RWPE2 (cell line): ENCODE measurements around the gene TSC2.
"Not testable (repeated sequence)": the region's sequence is repeated elsewhere in the genome, so short reads cannot be mapped to it uniquely, and the experiment has no call there.

Source experiments
- ATAC-seq: fragments of 200-7000 bp; cut with Tn5 transposase; 3 replicates; pipeline ENCODE4 v1.9.1; 2021; ENCODE audit warnings: low read depth
- DNase-seq: peaks from one replicate; pipeline ENCODE4 v3.0.0-alpha.2; 2020; ENCODE audit warnings: low spot score
- H3K27ac ChIP-seq: fragments of 450-650 bp; 2 replicates; pipeline ENCODE4 v1.5.1; 2017; ENCODE audit warnings: mild to moderate bottlenecking; ENCODE audit not compliant: poor library complexity, severe bottlenecking
- H3K27me3 ChIP-seq: fragments of 250-450 bp; sonication (Bioruptor Pico); 2 replicates; pipeline ENCODE4 v1.5.1; 2021; ENCODE audit warnings: mild to moderate bottlenecking, moderate library complexity; ENCODE audit not compliant: insufficient read depth, poor library complexity, severe bottlenecking
- H3K36me3 ChIP-seq: fragments of 250-450 bp; sonication (Bioruptor Pico); 2 replicates; pipeline ENCODE4 v1.5.1; 2020; ENCODE audit warnings: low read depth, mild to moderate bottlenecking, moderate library complexity
- H3K4me1 ChIP-seq: fragments of 250-450 bp; sonication (Bioruptor Pico); 2 replicates; pipeline ENCODE4 v1.5.1; 2021; ENCODE audit warnings: mild to moderate bottlenecking, moderate library complexity; ENCODE audit not compliant: insufficient read depth, poor library complexity, severe bottlenecking
- H3K4me3 ChIP-seq: fragments of 250-450 bp; sonication (Bioruptor Pico); 2 replicates; pipeline ENCODE4 v1.5.1; 2021; ENCODE audit warnings: mild to moderate bottlenecking, moderate library complexity; ENCODE audit not compliant: severe bottlenecking
- H3K9me3 ChIP-seq: fragments of 250-450 bp; sonication (Bioruptor Pico); 2 replicates; pipeline ENCODE4 v1.5.1; 2021; ENCODE audit warnings: mild to moderate bottlenecking, moderate library complexity; ENCODE audit not compliant: severe bottlenecking

Gene TSC2

DNA sequence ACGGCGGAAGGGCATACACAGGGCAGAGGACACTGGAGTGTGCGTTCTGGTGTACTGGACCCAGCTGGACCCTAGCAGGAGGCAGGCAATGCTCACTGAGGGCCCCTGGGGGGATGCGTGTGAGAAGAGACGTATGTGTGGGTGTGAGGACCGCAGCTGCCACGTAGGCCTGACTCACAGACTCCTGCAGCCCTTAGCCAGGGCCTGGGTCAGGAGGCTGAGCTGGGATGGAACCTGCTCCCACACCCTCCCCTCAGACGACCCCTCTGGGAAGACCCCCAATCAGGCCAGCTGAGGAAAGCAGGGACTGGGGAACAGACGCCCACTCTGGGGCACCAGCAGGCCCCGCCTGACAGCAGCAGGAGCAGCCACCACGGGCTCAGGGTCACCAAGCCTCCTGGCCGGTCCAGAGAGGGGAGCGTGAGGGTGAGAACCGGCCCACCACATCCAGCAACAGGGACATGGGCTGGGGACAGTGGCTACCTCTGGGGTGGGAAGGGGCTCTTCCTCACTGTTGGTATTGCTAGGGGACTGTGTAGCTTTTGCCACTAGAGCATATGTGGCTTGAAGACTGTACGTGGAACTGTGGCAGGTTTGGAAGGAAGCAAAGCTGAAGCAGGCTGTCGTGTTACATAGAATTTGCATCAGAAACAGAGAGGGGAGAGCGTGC is 59.5 kb downstream of the TSC2 start:
- not testable (repeated sequence) for H3K27me3 ChIP-seq, H3K4me1 ChIP-seq, H3K27ac ChIP-seq, DNase-seq, H3K9me3 ChIP-seq, H3K36me3 ChIP-seq, H3K4me3 ChIP-seq
- ATAC-seq, result peak; percentile 37

DNA sequence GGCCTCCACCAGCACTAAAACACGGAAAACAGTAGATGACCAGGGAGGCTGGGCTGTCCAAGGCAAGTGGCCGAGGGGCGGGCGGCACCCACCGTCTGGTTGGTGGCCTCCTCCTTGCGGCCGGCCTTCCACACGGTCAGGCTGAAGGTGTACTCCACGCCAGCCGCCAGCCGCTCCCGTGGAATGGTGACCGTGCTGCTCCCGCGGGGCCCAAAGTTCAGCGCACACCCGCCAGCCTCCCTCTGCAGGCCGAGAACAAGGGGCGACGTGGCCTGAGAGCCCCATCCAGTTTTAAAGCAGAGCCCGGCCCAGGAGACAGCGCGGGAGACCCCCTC is 60.0 kb downstream of the TSC2 start:
- not testable (repeated sequence) for H3K27me3 ChIP-seq, H3K36me3 ChIP-seq, H3K4me1 ChIP-seq, H3K27ac ChIP-seq, ATAC-seq, H3K9me3 ChIP-seq, H3K4me3 ChIP-seq, DNase-seq

DNA sequence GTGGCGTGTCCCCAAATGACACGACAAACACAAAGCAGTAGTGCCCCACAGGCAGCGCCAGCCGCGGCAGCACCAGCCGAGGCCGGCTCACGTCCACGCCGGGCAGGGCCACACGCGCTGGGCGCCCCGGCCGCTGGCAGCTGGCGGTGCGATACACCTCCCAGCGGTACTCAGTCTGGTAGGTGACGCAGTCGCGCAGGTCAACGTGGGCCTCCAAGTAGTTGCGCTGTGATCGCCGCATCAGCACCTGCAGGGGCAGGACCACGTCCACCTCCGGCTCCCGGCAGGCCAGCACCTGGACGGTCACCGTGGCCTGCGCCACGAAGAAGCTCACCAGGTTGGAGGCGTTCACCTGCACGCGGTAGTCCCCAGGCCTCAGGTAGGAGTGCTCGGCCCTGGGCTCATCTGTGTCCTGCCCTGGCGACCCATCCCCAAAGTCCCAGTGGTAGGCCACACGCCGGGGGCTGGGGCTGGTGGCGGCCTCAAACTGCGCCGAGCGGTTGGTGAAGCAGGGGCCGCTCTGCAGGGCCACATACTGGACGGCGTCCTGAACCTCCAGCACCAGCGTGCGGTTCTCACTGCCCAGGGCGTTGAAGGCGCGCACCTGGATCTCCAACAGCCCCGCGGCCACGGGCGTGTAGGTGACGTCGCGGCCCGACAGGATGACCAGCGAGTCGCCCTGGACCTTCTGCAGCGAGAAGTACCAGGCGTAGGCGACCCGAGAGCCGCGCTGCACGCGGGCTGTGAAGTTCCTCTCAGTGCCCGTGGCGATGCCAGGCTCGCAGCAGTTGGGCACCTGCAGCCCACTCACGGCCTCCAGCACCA is 60.9 kb downstream of the TSC2 start:
- not testable (repeated sequence) for H3K27ac ChIP-seq, DNase-seq, ATAC-seq, H3K9me3 ChIP-seq, H3K4me3 ChIP-seq, H3K27me3 ChIP-seq, H3K4me1 ChIP-seq
- H3K36me3 ChIP-seq, result peaks cover 14% of the 10 kb centered on the region; the same call in 1 of the 2 replicates

DNA sequence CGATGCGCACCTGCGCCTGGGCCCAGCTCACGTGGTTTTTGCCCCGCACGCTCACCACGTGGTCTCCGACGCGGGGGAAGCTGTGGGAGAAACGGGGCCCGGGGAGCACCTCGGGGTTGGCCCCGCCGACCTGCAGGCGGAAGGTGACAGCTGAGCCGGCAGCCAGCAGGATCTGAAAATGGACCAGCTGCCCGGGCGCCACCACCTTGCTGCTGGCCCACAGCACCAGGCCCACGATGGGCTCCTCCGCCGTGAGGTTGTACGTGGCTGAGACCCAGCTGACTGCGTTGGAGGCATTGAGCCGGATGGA is 61.4 kb downstream of the TSC2 start:
- ATAC-seq, H3K9me3 ChIP-seq, H3K4me3 ChIP-seq, DNase-seq, H3K27me3 ChIP-seq, H3K4me1 ChIP-seq, H3K27ac ChIP-seq: not testable (repeated sequence)
- peaks cover 15% of the 10 kb centered on the region; the same call in 1 of the 2 replicates for H3K36me3 ChIP-seq

DNA sequence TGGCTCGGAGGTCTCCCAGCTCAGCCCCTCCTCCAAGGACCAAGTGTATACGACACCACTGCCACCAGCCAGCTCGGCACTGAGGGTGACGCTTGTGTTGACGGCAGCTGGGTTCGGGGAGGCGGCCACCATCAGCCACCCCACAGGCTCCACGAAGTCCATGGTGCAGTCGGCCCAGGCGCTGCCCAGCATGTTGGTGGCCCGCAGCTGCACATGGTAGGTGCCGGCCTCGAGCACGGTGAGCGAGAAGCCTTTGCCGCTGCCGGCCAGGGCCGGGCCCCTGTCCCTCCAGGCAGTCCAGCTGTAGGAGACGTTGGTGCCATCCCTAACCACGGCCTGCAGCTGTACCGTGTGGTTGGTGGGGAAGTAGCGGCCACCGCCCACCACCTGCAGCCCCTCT is 62.1 kb downstream of the TSC2 start:
- H3K4me1 ChIP-seq, H3K4me3 ChIP-seq, H3K27me3 ChIP-seq, DNase-seq, H3K27ac ChIP-seq, H3K9me3 ChIP-seq: not testable (repeated sequence)
- peak; percentile 19; the same call in 1 of the 3 replicates for ATAC-seq
- H3K36me3 ChIP-seq, result peaks cover 15% of the 10 kb centered on the region; the same call in 1 of the 2 replicates

DNA sequence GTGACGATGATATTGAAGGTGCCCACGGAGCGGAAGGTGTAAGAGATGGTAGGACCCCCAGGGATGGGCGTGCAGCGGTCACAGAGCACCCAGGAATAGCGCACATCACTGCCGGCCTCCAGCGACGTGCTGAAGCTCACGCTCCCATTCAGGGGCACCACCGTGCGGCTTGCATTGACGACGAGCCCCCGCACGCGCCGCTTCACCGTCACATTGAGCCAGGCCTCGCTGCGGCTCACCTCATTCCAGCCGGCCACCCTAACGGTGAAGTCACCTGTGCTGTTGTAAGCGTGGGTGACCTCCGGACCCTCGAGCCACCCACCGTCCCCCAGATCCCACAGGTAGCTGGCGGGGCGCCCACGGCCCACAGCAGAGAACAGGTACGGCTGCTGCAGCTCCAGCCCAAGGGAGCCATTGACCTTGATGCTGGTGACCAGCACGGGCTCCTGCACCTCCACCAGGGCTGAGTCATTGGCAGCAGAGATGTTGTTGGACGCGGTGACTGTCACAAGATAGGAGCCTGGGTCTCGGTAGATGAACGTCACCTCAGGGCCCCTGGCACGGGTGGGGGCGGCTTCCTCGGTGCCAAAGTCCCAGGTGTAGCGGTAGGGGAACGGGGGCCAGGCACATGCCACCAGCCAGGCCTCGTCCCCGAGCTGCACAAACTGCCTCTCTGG is 62.7 kb downstream of the TSC2 start:
- not testable (repeated sequence) for ATAC-seq, H3K27ac ChIP-seq, H3K27me3 ChIP-seq, H3K4me3 ChIP-seq, DNase-seq, H3K9me3 ChIP-seq, H3K4me1 ChIP-seq
- H3K36me3 ChIP-seq, result peaks cover 15% of the 10 kb centered on the region; the same call in 1 of the 2 replicates

DNA sequence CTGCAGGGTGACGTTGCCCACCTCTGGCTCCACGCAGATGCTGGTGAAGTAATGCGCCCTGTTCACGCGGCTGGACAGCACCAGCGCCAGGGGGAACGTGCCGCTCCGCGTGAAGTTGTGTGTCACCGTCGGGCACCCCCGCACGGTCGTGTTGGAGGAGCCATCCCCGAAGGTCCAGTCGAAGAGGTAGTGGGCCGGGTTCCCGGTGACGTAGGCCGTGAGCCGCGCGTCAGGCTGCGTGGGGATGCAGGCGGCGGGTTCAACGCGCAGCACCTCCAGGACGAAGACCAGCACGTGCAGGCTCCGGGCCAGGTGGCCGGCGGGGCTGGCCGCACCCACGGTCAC is 63.2 kb downstream of the TSC2 start:
- not testable (repeated sequence) for H3K4me1 ChIP-seq, H3K4me3 ChIP-seq, ATAC-seq, H3K27me3 ChIP-seq, H3K9me3 ChIP-seq, H3K27ac ChIP-seq, DNase-seq
- peaks cover 15% of the 10 kb centered on the region; the same call in 1 of the 2 replicates for H3K36me3 ChIP-seq

DNA sequence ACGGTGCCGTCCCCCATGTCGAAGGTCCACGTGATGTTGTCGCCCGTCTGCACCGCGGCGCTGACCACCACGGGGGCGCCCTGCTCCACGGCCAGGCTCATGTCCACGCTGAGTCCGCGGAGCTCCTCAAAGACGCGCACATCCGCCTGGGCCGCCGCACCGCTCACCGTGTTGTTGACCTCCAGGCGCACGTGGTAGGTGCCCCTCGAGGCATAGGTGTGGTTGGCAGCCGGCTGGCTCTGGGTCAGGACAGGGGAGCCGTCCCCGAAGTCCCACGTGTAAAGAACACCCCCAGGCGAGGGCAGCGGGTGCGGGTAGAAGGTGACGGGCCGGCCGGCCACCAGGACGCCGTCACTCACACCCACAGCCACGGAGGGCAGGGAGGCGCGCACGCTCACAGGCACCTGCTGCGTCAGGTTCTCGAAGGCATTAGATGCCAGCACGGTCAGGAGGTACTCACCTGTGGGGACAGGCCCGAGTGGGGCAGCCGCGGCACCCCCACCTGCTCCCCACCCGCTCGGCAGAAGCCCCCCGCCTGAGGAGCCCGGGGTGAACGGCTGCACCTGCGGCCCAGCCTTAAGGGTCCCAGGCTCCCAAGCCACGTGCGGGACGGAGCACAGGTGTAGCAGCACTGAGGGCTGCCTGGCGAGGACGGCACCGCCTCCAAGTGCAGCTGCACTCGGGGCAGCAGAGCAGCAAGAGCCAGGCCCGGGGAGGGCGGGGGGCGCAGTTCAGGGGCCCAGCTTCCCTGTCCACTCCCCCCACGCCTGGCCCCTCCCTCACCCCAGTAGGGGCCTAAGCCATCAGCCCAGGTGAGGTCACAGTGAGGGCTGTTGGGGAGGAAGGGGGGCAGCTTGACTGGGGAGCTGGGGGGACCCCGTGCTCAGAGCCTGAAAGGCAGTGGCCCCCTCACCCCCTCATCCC is 63.9 kb downstream of the TSC2 start:
- not testable (repeated sequence) for H3K9me3 ChIP-seq, H3K27me3 ChIP-seq, H3K4me3 ChIP-seq, H3K4me1 ChIP-seq, H3K27ac ChIP-seq, DNase-seq, ATAC-seq
- H3K36me3 ChIP-seq, result peaks cover 15% of the 10 kb centered on the region; the same call in 1 of the 2 replicates

DNA sequence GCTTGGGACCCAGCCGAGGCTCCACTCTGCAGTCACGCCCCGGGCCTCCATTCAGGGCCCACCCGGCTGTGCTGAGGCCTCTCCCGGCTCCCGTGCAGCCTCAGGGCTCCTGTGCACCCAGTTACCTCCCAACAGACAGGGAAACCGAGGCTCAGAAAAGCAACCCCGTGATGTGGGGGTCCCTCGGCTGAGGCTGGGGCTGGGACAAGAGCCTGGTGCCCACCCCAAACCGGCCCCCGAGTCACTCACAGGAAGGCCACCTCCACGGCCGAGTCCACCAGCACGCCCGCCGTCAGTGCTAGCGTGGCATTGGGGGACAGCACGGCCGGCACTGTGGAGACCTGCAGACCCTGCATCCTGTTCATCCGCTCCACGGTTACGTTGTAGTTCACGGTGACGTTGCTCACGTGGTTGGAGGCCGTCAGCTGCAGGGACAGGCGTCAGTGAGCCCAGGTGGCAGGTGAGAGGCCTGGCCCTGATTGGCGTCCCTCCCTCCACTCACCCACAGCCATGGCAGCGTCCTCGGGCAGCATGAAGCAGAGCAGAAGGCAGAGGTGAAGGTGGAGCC is 64.8 kb downstream of the TSC2 start:
- H3K27me3 ChIP-seq, H3K4me3 ChIP-seq, DNase-seq, H3K9me3 ChIP-seq, H3K27ac ChIP-seq, H3K4me1 ChIP-seq, ATAC-seq, H3K36me3 ChIP-seq: not testable (repeated sequence)

DNA sequence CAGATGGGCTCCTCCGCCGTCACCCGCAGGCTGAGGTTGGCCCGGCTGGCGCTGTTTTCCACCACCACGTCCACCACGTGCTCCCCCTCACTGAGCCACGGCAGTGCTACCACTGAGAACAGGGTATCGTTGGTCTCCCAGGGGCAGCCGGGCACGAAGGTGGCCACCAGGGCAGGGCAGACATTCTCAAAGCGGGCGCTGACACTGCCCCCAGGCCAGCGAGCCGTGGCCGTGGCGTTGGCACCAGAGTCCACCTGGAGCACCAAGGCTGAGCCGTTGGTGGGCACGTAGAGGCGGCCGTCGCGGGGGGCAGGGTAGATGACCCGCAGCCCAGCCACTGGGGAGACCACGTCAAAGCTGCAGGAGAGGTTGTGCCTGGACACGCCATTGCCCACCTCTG is 66.4 kb downstream of the TSC2 start:
- not testable (repeated sequence) for H3K4me1 ChIP-seq, DNase-seq, H3K4me3 ChIP-seq, H3K9me3 ChIP-seq, H3K36me3 ChIP-seq, ATAC-seq, H3K27me3 ChIP-seq, H3K27ac ChIP-seq
